Esophagus (tissue), 2 donors: ENCODE measurements around the gene NOS1AP. TPM values are rescaled to one million over a fixed set of nuclear protein-coding genes. Genes with fewer than 3 reads are reported as not detected.
"Not testable (repeated sequence)": the region's sequence is repeated elsewhere in the genome, so short reads cannot be mapped to it uniquely, and the experiment has no call there.

Experiments
- H3K27ac ChIP-seq, 2 donors: one replicate each; pipeline ENCODE4 v1.5.1; 2013; ENCODE audit warnings: low read depth in 2 of 2, mild to moderate bottlenecking in 2 of 2, inconsistent platforms in 1 of 2, low read length in 1 of 2, moderate library complexity in 1 of 2
- H3K27me3 ChIP-seq, 2 donors: one replicate each; pipeline ENCODE4 v1.6.1; 2013; ENCODE audit warnings: low read length in 2 of 2, control low read depth in 1 of 2, mild to moderate bottlenecking in 1 of 2; ENCODE audit not compliant: insufficient read depth in 2 of 2, control insufficient read depth in 1 of 2
- H3K36me3 ChIP-seq, 2 donors: one replicate each; pipeline ENCODE4 v1.6.1; 2013; ENCODE audit warnings: low read length in 1 of 2; ENCODE audit not compliant: control insufficient read depth in 2 of 2, insufficient read depth in 2 of 2
- H3K4me1 ChIP-seq, 2 donors: one replicate each; pipeline ENCODE4 v1.6.1; 2013; ENCODE audit warnings: low read length in 1 of 2; ENCODE audit not compliant: control insufficient read depth in 2 of 2, insufficient read depth in 2 of 2
- H3K4me3 ChIP-seq, 2 donors: one replicate each; pipeline ENCODE4 v1.5.1; 2013; ENCODE audit warnings: low read length in 2 of 2, mild to moderate bottlenecking in 2 of 2, low read depth in 1 of 2, moderate library complexity in 1 of 2
- H3K9me3 ChIP-seq, 2 donors: one replicate each; pipeline ENCODE4 v1.6.1; 2013; ENCODE audit warnings: mild to moderate bottlenecking in 2 of 2, low read depth in 1 of 2, low read length in 1 of 2, moderate library complexity in 1 of 2; ENCODE audit not compliant: control insufficient read depth in 2 of 2, insufficient read depth in 1 of 2
- WGBS, 2 donors: extraction: QIAGEN DNeasy Blood & Tissue Kit; methylation state at CpG; one replicate each; pipeline ENCODE4 v1.1.7; 2013; 5-methylcytosine and 5-hydroxymethylcytosine counted together
- polyA plus RNA-seq, 2 donors: library from polyadenylated mRNA; stranded (reverse); fragments of 200-250 nt; gene quantifications; one replicate each; pipeline ENCODE4 v1.2.3, GENCODE V29; 2013
- donor health status: healthy with polysubstance abuse.
- donor health status: Bipolar disorder and iron deficiency.

NOS1AP gene
- polyA plus RNA-seq, 2 donors = 0.53 to 0.98 TPM

GRCh38 chr1:162200096-162200847, 130.8 kb downstream of the NOS1AP start:
- 71 to 74% methylated on average over 5 of the region's 5 CpGs for WGBS, 2 donors

GRCh38 chr1:162201062-162201461, 131.6 kb downstream of the NOS1AP start:
- not testable (repeated sequence) for H3K27ac ChIP-seq, H3K36me3 ChIP-seq, H3K4me3 ChIP-seq, H3K9me3 ChIP-seq, H3K4me1 ChIP-seq, H3K27me3 ChIP-seq

More at GRCh38 chr1:162200096-162200847, 130.8 kb downstream of the NOS1AP start:
- Histone ChIP-seq H3K27me3 (no peaks in the 10 kb centered on the region), H3K27ac (no peak overlapping the region), H3K36me3 (no peaks in the 10 kb centered on the region), H3K4me3 (no peak overlapping the region), H3K4me1 (peaks cover 0 to 3% of the 10 kb centered on the region in 2 donors), H3K9me3 (no peaks in the 10 kb centered on the region)

- no peaks in the 10 kb centered on the region for H3K9me3 ChIP-seq
- 63 to 64% methylated on average over 7 of the region's 7 CpGs for WGBS, 2 donors
- no peaks in the 10 kb centered on the region for H3K36me3 ChIP-seq
- no peak overlapping the region for H3K27ac ChIP-seq
- no peak overlapping the region for H3K4me3 ChIP-seq
- H3K4me1 ChIP-seq = peaks cover 0 to 2% of the 10 kb centered on the region in 2 donors
- no peaks in the 10 kb centered on the region for H3K27me3 ChIP-seq
These were observed 134.8 kb downstream of the NOS1AP start for GRCh38 chr1:162204129-162204822.

GRCh38 chr1:162204823-162205155, 135.3 kb downstream of the NOS1AP start:
- Histone ChIP-seq H3K4me1 (peaks cover 0 to 2% of the 10 kb centered on the region in 2 donors), H3K36me3 (no peaks in the 10 kb centered on the region), H3K27me3 (no peaks in the 10 kb centered on the region), H3K4me3 (no peak overlapping the region), H3K9me3 (no peaks in the 10 kb centered on the region), H3K27ac (no peak overlapping the region)
- 78 to 82% methylated on average over 1 of the region's 1 CpG for WGBS, 2 donors

GRCh38 chr1:162206300-162206699, 136.8 kb downstream of the NOS1AP start:
- Histone ChIP-seq H3K27me3 (no peaks in the 10 kb centered on the region), H3K36me3 (no peaks in the 10 kb centered on the region), H3K9me3 (no peaks in the 10 kb centered on the region), H3K4me1 (peaks cover 2 to 5% of the 10 kb centered on the region in 2 donors), H3K27ac (no peak overlapping the region), H3K4me3 (no peak overlapping the region)
- WGBS, 2 donors = 82 to 83% methylated on average over 1 of the region's 1 CpG

GRCh38 chr1:162206749-162207635, 137.5 kb downstream of the NOS1AP start:
- Histone ChIP-seq H3K4me1 (peaks cover 2 to 5% of the 10 kb centered on the region in 2 donors), H3K9me3 (no peaks in the 10 kb centered on the region), H3K4me3 (no peak overlapping the region), H3K36me3 (no peaks in the 10 kb centered on the region), H3K27me3 (no peaks in the 10 kb centered on the region), H3K27ac (peak overlapping the region; percentile 57 to 75)
- 47 to 48% methylated on average over 12 of the region's 12 CpGs for WGBS, 2 donors

GRCh38 chr1:162207862-162208261, 138.4 kb downstream of the NOS1AP start:
- H3K36me3 ChIP-seq = no peaks in the 10 kb centered on the region
- peak overlapping the region in 1 of 2 donors; percentile 2 for H3K27ac ChIP-seq
- H3K9me3 ChIP-seq = no peaks in the 10 kb centered on the region
- H3K27me3 ChIP-seq = no peaks in the 10 kb centered on the region
- 95 to 99% methylated on average over 3 of the region's 3 CpGs for WGBS, 2 donors
- peaks cover 2 to 9% of the 10 kb centered on the region in 2 donors for H3K4me1 ChIP-seq
- no peak overlapping the region for H3K4me3 ChIP-seq

- 72 to 77% methylated on average over 6 of the region's 6 CpGs for WGBS, 2 donors
- H3K36me3 ChIP-seq = no peaks in the 10 kb centered on the region
- no peaks in the 10 kb centered on the region for H3K9me3 ChIP-seq
- H3K4me1 ChIP-seq = peaks cover 2 to 12% of the 10 kb centered on the region in 2 donors
- H3K4me3 ChIP-seq = no peak overlapping the region
- H3K27me3 ChIP-seq = no peaks in the 10 kb centered on the region
- H3K27ac ChIP-seq = no peak overlapping the region
These were observed 140.7 kb downstream of the NOS1AP start for GRCh38 chr1:162210196-162210595.

- 83 to 85% methylated on average over 7 of the region's 7 CpGs for WGBS, 2 donors
- H3K27me3 ChIP-seq = no peaks in the 10 kb centered on the region
- no peak overlapping the region for H3K4me3 ChIP-seq
- no peak overlapping the region for H3K27ac ChIP-seq
- no peaks in the 10 kb centered on the region for H3K9me3 ChIP-seq
- H3K36me3 ChIP-seq = no peaks in the 10 kb centered on the region
- peaks cover 2 to 10% of the 10 kb centered on the region in 2 donors for H3K4me1 ChIP-seq
These were observed 143.2 kb downstream of the NOS1AP start for GRCh38 chr1:162212713-162213112.
